Measurements from ENCODE around the gene AGFG1.

GRCh38 chr2:227462972-227463931 is 8.7 kb upstream of the AGFG1 start:
- TF ChIP-seq CTCF (IDR thresholded peaks at IDR 0.05; ENCODE audit: insufficient read depth, low read depth, low read length) (no peak), EZH2 (IDR thresholded peaks at IDR 0.05; ENCODE audit: insufficient read depth, low read length) (no peak)

Data from astrocyte (in vitro differentiated cells and primary cell).